Measurements from ENCODE around the gene AKAP8L.

Gene AKAP8L

GRCh38 chr19:15449620-15450527 is 31.1 kb upstream of the AKAP8L start, which contains the start of gene WIZ:
TSS of gene WIZ (minus strand) at chr19:15449956. CDS start at chr19:15448307, 1,649 bp downstream.
- peak; percentile 80 for DNase-seq (ENCODE audit: low read depth, low spot score)

GRCh38 chr19:15448778-15449619 is 30.2 kb upstream of the AKAP8L start:
- no peak for DNase-seq (ENCODE audit: low read depth, low spot score)

GRCh38 chr19:15448044-15448777 is 29.4 kb upstream of the AKAP8L start:
- no peak for DNase-seq (ENCODE audit: low read depth, low spot score)

- DNase-seq (ENCODE audit: low read depth, low spot score) = no peak
Observed at GRCh38 chr19:15447057-15447456, 28.3 kb upstream of the AKAP8L start.

GRCh38 chr19:15445807-15446376 is 27.1 kb upstream of the AKAP8L start:
- no peak for DNase-seq (ENCODE audit: low read depth, low spot score)

- no peak for DNase-seq (ENCODE audit: low read depth, low spot score)
Observed at GRCh38 chr19:15445227-15445605, 26.4 kb upstream of the AKAP8L start.

GRCh38 chr19:15444505-15445226 is 25.9 kb upstream of the AKAP8L start:
- DNase-seq (ENCODE audit: low read depth, low spot score) = no peak

GRCh38 chr19:15443838-15444237 is 25.1 kb upstream of the AKAP8L start:
- DNase-seq (ENCODE audit: low read depth, low spot score) = no peak

GRCh38 chr19:15443325-15443724 is 24.5 kb upstream of the AKAP8L start:
- no peak for DNase-seq (ENCODE audit: low read depth, low spot score)

GRCh38 chr19:15442142-15442920 is 23.5 kb upstream of the AKAP8L start:
- no peak for DNase-seq (ENCODE audit: low read depth, low spot score)

- no peak for DNase-seq (ENCODE audit: low read depth, low spot score)
Observed at GRCh38 chr19:15441317-15441716, 22.5 kb upstream of the AKAP8L start.

GRCh38 chr19:15439821-15440641 is 21.2 kb upstream of the AKAP8L start:
- no peak for DNase-seq (ENCODE audit: low read depth, low spot score)

GRCh38 chr19:15439078-15439799 is 20.5 kb upstream of the AKAP8L start:
- DNase-seq (ENCODE audit: low read depth, low spot score) = no peak

GRCh38 chr19:15438577-15438976 is 19.8 kb upstream of the AKAP8L start:
- no peak for DNase-seq (ENCODE audit: low read depth, low spot score)

GRCh38 chr19:15438124-15438496 is 19.3 kb upstream of the AKAP8L start:
- no peak for DNase-seq (ENCODE audit: low read depth, low spot score)

GRCh38 chr19:15437355-15438123 is 18.8 kb upstream of the AKAP8L start:
- DNase-seq (ENCODE audit: low read depth, low spot score) = no peak

- DNase-seq (ENCODE audit: low read depth, low spot score) = no peak
Observed at GRCh38 chr19:15436826-15437110, 18.0 kb upstream of the AKAP8L start.
